SK-N-SH (cell line): Measurements from ENCODE around the gene INPP5B.

Experiments used
- CTCF ChIP-seq: fragments of 200-600 bp; sonication (generic); IDR thresholded peaks from 2 replicates; pipeline ENCODE4 v1.6.1; 2017; ENCODE audit warnings: antibody characterized with exemption, mild to moderate bottlenecking, moderate library complexity
- EP300 ChIP-seq, 2 experiments: IDR thresholded peaks; 2 replicates each; pipeline versions ENCODE4 v1.4.0 to v1.6.1; 2012; ENCODE audit warnings: borderline replicate concordance in 1 of 2, low read depth in 1 of 2, low read length in 1 of 2
- EZH2phosphoT487 ChIP-seq: fragments of 200-600 bp; sonication (generic); IDR thresholded peaks from 2 replicates; pipeline ENCODE4 v1.6.1; 2017; ENCODE audit warnings: low read depth, mixed run types, mild to moderate bottlenecking, antibody characterized with exemption, moderate library complexity, borderline replicate concordance
- POLR2AphosphoS5 ChIP-seq: IDR thresholded peaks from 2 replicates; pipeline ENCODE4 v1.6.1; 2012; ENCODE audit warnings: low read depth, low read length
- RAD21 ChIP-seq: IDR thresholded peaks from 2 replicates; pipeline ENCODE4 v1.6.1; 2012; ENCODE audit warnings: mild to moderate bottlenecking, low read length
- RCOR1 ChIP-seq: fragments of 150-350 bp; IDR thresholded peaks from 2 replicates; pipeline ENCODE4 v1.6.1; 2017; ENCODE audit warnings: antibody characterized with exemption, low read length
- RFX5 ChIP-seq: IDR thresholded peaks from 2 replicates; pipeline ENCODE4 v1.6.1; 2012; ENCODE audit warnings: mild to moderate bottlenecking, improper control_type of control experiment, low read length
- SIN3A ChIP-seq: IDR thresholded peaks from 2 replicates; pipeline ENCODE4 v1.6.1; 2012; ENCODE audit warnings: low read depth, mild to moderate bottlenecking, low read length, moderate library complexity, borderline replicate concordance
- SMC3 ChIP-seq: IDR thresholded peaks from 2 replicates; pipeline ENCODE4 v1.6.1; 2012; ENCODE audit warnings: low read depth, low read length, improper control_type of control experiment
- TAF1 ChIP-seq: IDR thresholded peaks from 2 replicates; pipeline ENCODE4 v1.6.1; 2012; ENCODE audit warnings: low read depth, mild to moderate bottlenecking, low read length, moderate library complexity, borderline replicate concordance
- USF2 ChIP-seq: fragments of 150-350 bp; IDR thresholded peaks from 2 replicates; pipeline ENCODE4 v1.6.1; 2017; ENCODE audit warnings: antibody characterized with exemption, low read length, low read depth, borderline replicate concordance

GRCh38 chr1:37905727-37906126 lies 41.1 kb downstream of the INPP5B start:
- TF ChIP-seq POLR2AphosphoS5, result no peak
- TF ChIP-seq EZH2phosphoT487, result no peak
- TF ChIP-seq CTCF, result no peak
- no peak for TF ChIP-seq SIN3A
- no peak for TF ChIP-seq EP300 (IDR thresholded peaks at IDR 0.05; ENCODE audit: borderline replicate concordance in 1 of 2, low read depth in 1 of 2, low read length in 1 of 2)
- no peak for TF ChIP-seq RFX5
- no peak for TF ChIP-seq RCOR1
- no peak for TF ChIP-seq USF2
- no peak for TF ChIP-seq SMC3
- TF ChIP-seq TAF1, result no peak
- TF ChIP-seq RAD21, result no peak
